ENCODE results near the gene CES4A. TPM values are rescaled to one million over a fixed set of nuclear protein-coding genes. Genes with fewer than 3 reads are reported as not detected.
A peak's percentile ranks its signal among the peaks of the same experiment; 100 is the strongest.

CES4A gene
- total and polyA plus RNA-seq, 9 of the 15 experiments (the other 6 are each of a cell fraction or from before 2014, with no cell fraction given): 0.09 to 0.13 (median 0.11) TPM; not detected in 6

GRCh38 chr16:67017810-67018488 is 29.6 kb downstream of the CES4A start:
- H2AFZ ChIP-seq (ENCODE audit: low read depth, low read length): 0 out of 2 replicates have a peak overlapping the region, but pooled peaks have one; percentile 10
- no peak overlapping the region for H3K4me3 ChIP-seq
- H4K20me1 ChIP-seq (replicated peaks; ENCODE audit: control insufficient read depth, insufficient read depth, low read length): no peaks in the 10 kb centered on the region
- ChIA-PET POLR2A (interaction anchor here (0.6 to 2.0 kb wide), 13 partner anchors 8 to 230 kb away, joined by 3 to 15 read pairs (median 3); partner anchors contain the start of gene CBFB), CTCF (ENCODE audit: low intra/inter-chr PET ratio) (interaction anchor here (0.8 to 3.1 kb wide), 7 partner anchors 39 to 168 kb away, joined by 3 to 29 read pairs (median 6); no protein-coding TSS in a partner anchor)
- H3K4me1 ChIP-seq (replicated peaks in 1 of 2; ENCODE audit: control insufficient read depth in 2 of 2, insufficient read depth in 2 of 2, low read length in 2 of 2): peaks cover 10 to 17% of the 10 kb centered on the region in 2 experiments; a peak in 4 of 5 replicates
- FAIRE-seq: peak; percentile 99
- WGBS (ENCODE audit: insufficient coverage, low coverage, missing lambda C conversion rate): 8% methylated on average over 6 of the region's 6 CpGs
- no peaks in the 10 kb centered on the region for H3K36me3 ChIP-seq (ENCODE audit: control insufficient read depth, insufficient read depth, low read length)
- no peaks in the 10 kb centered on the region for H3K79me2 ChIP-seq (ENCODE audit: control insufficient read depth, insufficient read depth, low read length)
- BruUV-seq (replicated peaks): no TSS peak
- intact Hi-C loops (cut with micrococcal nuclease) (loop anchor here (1.0 to 10.0 kb wide), 6 partner anchors 66 to 387 kb away; partner anchors contain the start of gene MATCAP1), in situ Hi-C loops (cut with MboI) (loop anchor here (5.0 kb wide), 2 partner anchors 74 to 139 kb away; partner anchors contain the start of genes FBXL8 and TRADD)
- ATAC-seq: peak; percentile 92
- H3K27me3 ChIP-seq (ENCODE audit: control insufficient read depth in 2 of 2, insufficient read depth in 2 of 2, low read length in 2 of 2): no peaks in the 10 kb centered on the region
- H3K4me2 ChIP-seq (ENCODE audit: insufficient read depth, low read length): no peak overlapping the region
- H3K27ac ChIP-seq (ENCODE audit: extremely low read depth, low read depth, low read length): no peak overlapping the region
- no peak overlapping the region for H3K9ac ChIP-seq (ENCODE audit: insufficient read depth in 1 of 2, low read depth in 2 of 2, low read length in 2 of 2)
- peak; percentile 84 to 91 (median 90) for DNase-seq (ENCODE audit: extremely low read depth in 1 of 4, low spot score in 3 of 4)
- H3K9me3 ChIP-seq (replicated peaks; ENCODE audit: control insufficient read depth, insufficient read depth, low read depth, low read length): no peaks in the 10 kb centered on the region
- no peaks in the 10 kb centered on the region for H3K9me1 ChIP-seq (ENCODE audit: control insufficient read depth, insufficient read depth, low read length)
- no peak for TF ChIP-seq YBX1 (IDR thresholded peaks at IDR 0.05)
- no peak for TF ChIP-seq MYBL2 (IDR thresholded peaks at IDR 0.05; ENCODE audit: low read depth)
- TF ChIP-seq MYBL2 (CRISPR knock-in tag; IDR thresholded peaks at IDR 0.05; ENCODE audit: borderline replicate concordance): no peak
- peak; percentile 59; the same call in 1 of the 2 replicates for TF ChIP-seq SP1 (CRISPR knock-in tag; IDR thresholded peaks at IDR 0.05)
- TF ChIP-seq SIN3A (IDR thresholded peaks at IDR 0.05; ENCODE audit: borderline replicate concordance in 2 of 2, control insufficient read depth in 1 of 2, low read depth in 2 of 2, low read length in 2 of 2): no peak
- TF ChIP-seq CXXC5 (CRISPR knock-in tag; IDR thresholded peaks at IDR 0.05): peak; percentile 19; the same call in 1 of the 2 replicates
- TF ChIP-seq DDX20 (tag; IDR thresholded peaks at IDR 0.05; ENCODE audit: low read depth): no peak
- no peak for TF ChIP-seq SMAD1 (IDR thresholded peaks at IDR 0.05; ENCODE audit: low read depth, low read length, partially characterized antibody)
- no peak for TF ChIP-seq RUNX1 (IDR thresholded peaks at IDR 0.05; ENCODE audit: low read depth)
- TF ChIP-seq RAD21 (CRISPR knock-in tag; conservative IDR thresholded peaks at IDR 0.05 in 1 of 2, IDR thresholded peaks at IDR 0.05 in 1 of 2): peak; percentile 91 to 95
- TF ChIP-seq PRMT5 (CRISPR knock-in tag; IDR thresholded peaks at IDR 0.05): no peak
- peak; percentile 76 for TF ChIP-seq FOS (IDR thresholded peaks at IDR 0.05; ENCODE audit: extremely low read depth, insufficient read length)
- no peak for TF ChIP-seq ZBTB7A (IDR thresholded peaks at IDR 0.05; ENCODE audit: borderline replicate concordance, control insufficient read depth, low read depth, low read length)
- TF ChIP-seq CREM (IDR thresholded peaks at IDR 0.05; ENCODE audit: low read depth): peak; percentile 69
- TF ChIP-seq ARNT (IDR thresholded peaks at IDR 0.05): 0 out of 4 replicates have a peak, but pooled peaks of 1 of the 2 experiments have one; percentile 37
- TF ChIP-seq MAFF (IDR thresholded peaks at IDR 0.05; ENCODE audit: low read length): no peak
- peak; percentile 28; the same call in 1 of the 2 replicates for TF ChIP-seq ATF7 (IDR thresholded peaks at IDR 0.05)
- peak; percentile 45 to 46; a peak in 1 of 4 replicates for TF ChIP-seq MAZ (CRISPR knock-in tag; conservative IDR thresholded peaks at IDR 0.05 in 1 of 2, IDR thresholded peaks at IDR 0.05 in 1 of 2)
- TF ChIP-seq SMC3 (conservative IDR thresholded peaks at IDR 0.05; ENCODE audit: insufficient read depth, low read depth, low read length): peak; percentile 95
- TF ChIP-seq, protein P1, sequence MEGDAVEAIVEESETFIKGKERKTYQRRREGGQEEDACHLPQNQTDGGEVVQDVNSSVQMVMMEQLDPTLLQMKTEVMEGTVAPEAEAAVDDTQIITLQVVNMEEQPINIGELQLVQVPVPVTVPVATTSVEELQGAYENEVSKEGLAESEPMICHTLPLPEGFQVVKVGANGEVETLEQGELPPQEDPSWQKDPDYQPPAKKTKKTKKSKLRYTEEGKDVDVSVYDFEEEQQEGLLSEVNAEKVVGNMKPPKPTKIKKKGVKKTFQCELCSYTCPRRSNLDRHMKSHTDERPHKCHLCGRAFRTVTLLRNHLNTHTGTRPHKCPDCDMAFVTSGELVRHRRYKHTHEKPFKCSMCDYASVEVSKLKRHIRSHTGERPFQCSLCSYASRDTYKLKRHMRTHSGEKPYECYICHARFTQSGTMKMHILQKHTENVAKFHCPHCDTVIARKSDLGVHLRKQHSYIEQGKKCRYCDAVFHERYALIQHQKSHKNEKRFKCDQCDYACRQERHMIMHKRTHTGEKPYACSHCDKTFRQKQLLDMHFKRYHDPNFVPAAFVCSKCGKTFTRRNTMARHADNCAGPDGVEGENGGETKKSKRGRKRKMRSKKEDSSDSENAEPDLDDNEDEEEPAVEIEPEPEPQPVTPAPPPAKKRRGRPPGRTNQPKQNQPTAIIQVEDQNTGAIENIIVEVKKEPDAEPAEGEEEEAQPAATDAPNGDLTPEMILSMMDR (IDR thresholded peaks at IDR 0.05 in 2 of 3, conservative IDR thresholded peaks at IDR 0.05 in 1 of 3; ENCODE audit: insufficient read depth in 2 of 3, low read depth in 1 of 3, low read length in 3 of 3): peak; percentile 93 to 95 (median 94)
- TF ChIP-seq GTF2E2 (tag; IDR thresholded peaks at IDR 0.05): no peak

Measured in K562 (cell line).